Measurements from ENCODE around the gene SF3A2. TPM values are rescaled to one million over a fixed set of nuclear protein-coding genes. Genes with fewer than 3 reads are reported as not detected.

SF3A2 gene
- total and polyA plus RNA-seq, 4 donors: 2.2 to 32.0 (median 13.2) TPM

DNA sequence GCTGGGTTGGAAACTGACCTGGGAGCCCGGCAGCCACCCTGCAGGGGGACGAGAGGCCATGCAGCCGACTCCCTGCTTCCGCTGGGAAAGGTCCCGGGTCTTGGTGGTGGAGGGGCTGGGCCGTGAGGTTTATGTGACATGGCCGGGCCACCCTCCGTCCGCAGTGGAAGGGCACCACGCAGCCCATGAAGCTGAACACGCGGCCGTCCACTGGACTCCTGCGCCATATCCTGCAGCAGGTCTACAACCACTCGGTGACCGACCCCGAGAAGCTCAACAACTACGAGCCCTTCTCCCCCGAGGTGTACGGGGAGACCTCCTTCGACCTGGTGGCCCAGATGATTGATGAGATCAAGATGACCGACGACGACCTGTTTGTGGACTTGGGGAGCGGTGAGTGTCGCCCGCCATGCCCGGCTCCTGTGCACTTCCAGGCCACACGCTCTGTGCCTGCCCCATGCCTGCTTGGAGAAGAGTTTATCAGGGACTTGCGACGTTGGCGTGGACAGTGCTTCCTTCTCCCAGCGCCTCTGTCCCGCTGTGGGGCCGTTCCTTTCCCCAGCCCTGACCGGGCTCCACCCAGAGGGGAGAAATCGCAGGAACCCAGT lies 45.7 kb upstream of the SF3A2 start:
- Histone ChIP-seq H3K4me3 (ENCODE audit: low read depth in 1 of 3, low read length in 3 of 3) (no peak overlapping the region), H3K4me1 (ENCODE audit: control insufficient read depth in 4 of 4, insufficient read depth in 4 of 4, low read length in 3 of 4) (peaks cover 0 to 6% (median 0%) of the 10 kb centered on the region in 4 donors), H3K36me3 (ENCODE audit: control insufficient read depth in 4 of 4, insufficient read depth in 3 of 4, low read depth in 1 of 4, low read length in 3 of 4) (peaks cover 0 to 67% (median 13%) of the 10 kb centered on the region in 4 donors), H3K27ac (ENCODE audit: low read depth in 1 of 2, low read length in 2 of 2) (no peak overlapping the region), H3K9me3 (ENCODE audit: control insufficient read depth in 4 of 4, low read length in 3 of 4) (no peaks in the 10 kb centered on the region), H3K9ac (ENCODE audit: low read depth in 1 of 2, low read length in 2 of 2) (no peak overlapping the region), H3K27me3 (ENCODE audit: control insufficient read depth in 4 of 4, insufficient read depth in 4 of 4, low read length in 3 of 4) (no peaks in the 10 kb centered on the region)
- 94% methylated on average over 37 of the region's 37 CpGs for WGBS
- TF ChIP-seq, protein P1, sequence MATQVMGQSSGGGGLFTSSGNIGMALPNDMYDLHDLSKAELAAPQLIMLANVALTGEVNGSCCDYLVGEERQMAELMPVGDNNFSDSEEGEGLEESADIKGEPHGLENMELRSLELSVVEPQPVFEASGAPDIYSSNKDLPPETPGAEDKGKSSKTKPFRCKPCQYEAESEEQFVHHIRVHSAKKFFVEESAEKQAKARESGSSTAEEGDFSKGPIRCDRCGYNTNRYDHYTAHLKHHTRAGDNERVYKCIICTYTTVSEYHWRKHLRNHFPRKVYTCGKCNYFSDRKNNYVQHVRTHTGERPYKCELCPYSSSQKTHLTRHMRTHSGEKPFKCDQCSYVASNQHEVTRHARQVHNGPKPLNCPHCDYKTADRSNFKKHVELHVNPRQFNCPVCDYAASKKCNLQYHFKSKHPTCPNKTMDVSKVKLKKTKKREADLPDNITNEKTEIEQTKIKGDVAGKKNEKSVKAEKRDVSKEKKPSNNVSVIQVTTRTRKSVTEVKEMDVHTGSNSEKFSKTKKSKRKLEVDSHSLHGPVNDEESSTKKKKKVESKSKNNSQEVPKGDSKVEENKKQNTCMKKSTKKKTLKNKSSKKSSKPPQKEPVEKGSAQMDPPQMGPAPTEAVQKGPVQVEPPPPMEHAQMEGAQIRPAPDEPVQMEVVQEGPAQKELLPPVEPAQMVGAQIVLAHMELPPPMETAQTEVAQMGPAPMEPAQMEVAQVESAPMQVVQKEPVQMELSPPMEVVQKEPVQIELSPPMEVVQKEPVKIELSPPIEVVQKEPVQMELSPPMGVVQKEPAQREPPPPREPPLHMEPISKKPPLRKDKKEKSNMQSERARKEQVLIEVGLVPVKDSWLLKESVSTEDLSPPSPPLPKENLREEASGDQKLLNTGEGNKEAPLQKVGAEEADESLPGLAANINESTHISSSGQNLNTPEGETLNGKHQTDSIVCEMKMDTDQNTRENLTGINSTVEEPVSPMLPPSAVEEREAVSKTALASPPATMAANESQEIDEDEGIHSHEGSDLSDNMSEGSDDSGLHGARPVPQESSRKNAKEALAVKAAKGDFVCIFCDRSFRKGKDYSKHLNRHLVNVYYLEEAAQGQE (IDR thresholded peaks at IDR 0.05): no peak
- no peak for TF ChIP-seq RAD21 (IDR thresholded peaks at IDR 0.05)
- no peak for TF ChIP-seq JUND (IDR thresholded peaks at IDR 0.05)
- TF ChIP-seq FOXA2 (IDR thresholded peaks at IDR 0.05): no peak
- TF ChIP-seq, protein P2, sequence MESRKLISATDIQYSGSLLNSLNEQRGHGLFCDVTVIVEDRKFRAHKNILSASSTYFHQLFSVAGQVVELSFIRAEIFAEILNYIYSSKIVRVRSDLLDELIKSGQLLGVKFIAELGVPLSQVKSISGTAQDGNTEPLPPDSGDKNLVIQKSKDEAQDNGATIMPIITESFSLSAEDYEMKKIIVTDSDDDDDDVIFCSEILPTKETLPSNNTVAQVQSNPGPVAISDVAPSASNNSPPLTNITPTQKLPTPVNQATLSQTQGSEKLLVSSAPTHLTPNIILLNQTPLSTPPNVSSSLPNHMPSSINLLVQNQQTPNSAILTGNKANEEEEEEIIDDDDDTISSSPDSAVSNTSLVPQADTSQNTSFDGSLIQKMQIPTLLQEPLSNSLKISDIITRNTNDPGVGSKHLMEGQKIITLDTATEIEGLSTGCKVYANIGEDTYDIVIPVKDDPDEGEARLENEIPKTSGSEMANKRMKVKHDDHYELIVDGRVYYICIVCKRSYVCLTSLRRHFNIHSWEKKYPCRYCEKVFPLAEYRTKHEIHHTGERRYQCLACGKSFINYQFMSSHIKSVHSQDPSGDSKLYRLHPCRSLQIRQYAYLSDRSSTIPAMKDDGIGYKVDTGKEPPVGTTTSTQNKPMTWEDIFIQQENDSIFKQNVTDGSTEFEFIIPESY (IDR thresholded peaks at IDR 0.05): no peak
- TF ChIP-seq YY1 (IDR thresholded peaks at IDR 0.05): no peak
- TF ChIP-seq NR2F2 (IDR thresholded peaks at IDR 0.05): no peak
- TF ChIP-seq FOXA1 (IDR thresholded peaks at IDR 0.05): no peak
- TF ChIP-seq GABPA (IDR thresholded peaks at IDR 0.05 in 1 of 2, conservative IDR thresholded peaks at IDR 0.05 in 1 of 2): no peak
- TF ChIP-seq TAF1 (conservative IDR thresholded peaks at IDR 0.05): no peak
- TF ChIP-seq, protein P3, sequence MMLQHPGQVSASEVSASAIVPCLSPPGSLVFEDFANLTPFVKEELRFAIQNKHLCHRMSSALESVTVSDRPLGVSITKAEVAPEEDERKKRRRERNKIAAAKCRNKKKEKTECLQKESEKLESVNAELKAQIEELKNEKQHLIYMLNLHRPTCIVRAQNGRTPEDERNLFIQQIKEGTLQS (IDR thresholded peaks at IDR 0.05): no peak
- no peak for TF ChIP-seq HNF4G (IDR thresholded peaks at IDR 0.05)
- no peak for TF ChIP-seq EGR1 (IDR thresholded peaks at IDR 0.05; ENCODE audit: low read depth in 2 of 2)
- no peak for TF ChIP-seq SP1 (IDR thresholded peaks at IDR 0.05)
- TF ChIP-seq, protein P4, sequence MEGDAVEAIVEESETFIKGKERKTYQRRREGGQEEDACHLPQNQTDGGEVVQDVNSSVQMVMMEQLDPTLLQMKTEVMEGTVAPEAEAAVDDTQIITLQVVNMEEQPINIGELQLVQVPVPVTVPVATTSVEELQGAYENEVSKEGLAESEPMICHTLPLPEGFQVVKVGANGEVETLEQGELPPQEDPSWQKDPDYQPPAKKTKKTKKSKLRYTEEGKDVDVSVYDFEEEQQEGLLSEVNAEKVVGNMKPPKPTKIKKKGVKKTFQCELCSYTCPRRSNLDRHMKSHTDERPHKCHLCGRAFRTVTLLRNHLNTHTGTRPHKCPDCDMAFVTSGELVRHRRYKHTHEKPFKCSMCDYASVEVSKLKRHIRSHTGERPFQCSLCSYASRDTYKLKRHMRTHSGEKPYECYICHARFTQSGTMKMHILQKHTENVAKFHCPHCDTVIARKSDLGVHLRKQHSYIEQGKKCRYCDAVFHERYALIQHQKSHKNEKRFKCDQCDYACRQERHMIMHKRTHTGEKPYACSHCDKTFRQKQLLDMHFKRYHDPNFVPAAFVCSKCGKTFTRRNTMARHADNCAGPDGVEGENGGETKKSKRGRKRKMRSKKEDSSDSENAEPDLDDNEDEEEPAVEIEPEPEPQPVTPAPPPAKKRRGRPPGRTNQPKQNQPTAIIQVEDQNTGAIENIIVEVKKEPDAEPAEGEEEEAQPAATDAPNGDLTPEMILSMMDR (IDR thresholded peaks at IDR 0.05; ENCODE audit: low read depth, low read length, missing input control): no peak
- TF ChIP-seq, protein P5, sequence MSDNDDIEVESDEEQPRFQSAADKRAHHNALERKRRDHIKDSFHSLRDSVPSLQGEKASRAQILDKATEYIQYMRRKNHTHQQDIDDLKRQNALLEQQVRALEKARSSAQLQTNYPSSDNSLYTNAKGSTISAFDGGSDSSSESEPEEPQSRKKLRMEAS (IDR thresholded peaks at IDR 0.05): no peak
- no peak for TF ChIP-seq HNF4A (conservative IDR thresholded peaks at IDR 0.05)
- no peak for TF ChIP-seq RXRA (IDR thresholded peaks at IDR 0.05)
- no peak for DNase-seq (ENCODE audit: low spot score)
